K562 (cell line): ENCODE data around the gene BLOC1S3. TPM values are rescaled to one million over a fixed set of nuclear protein-coding genes. Genes with fewer than 3 reads are reported as not detected.

Experiments used
- CHD4 ChIP-seq: fragments of 200-600 bp; sonication (generic); IDR thresholded peaks from 3 replicates; pipeline ENCODE4 v1.6.1; 2012; ENCODE audit warnings: low read depth, mild to moderate bottlenecking, mixed read lengths, low read length, inconsistent platforms; ENCODE audit not compliant: insufficient read depth, insufficient replicate concordance, poor library complexity, severe bottlenecking
- ETV6 ChIP-seq, 3 experiments: fragments of 150-350 bp in 1 of 3; sonication (generic) in 1 of 3; formaldehyde crosslinking in 1 of 3; IDR thresholded peaks; 2 replicates each; pipeline versions ENCODE4 v1.6.1 to v1.8.0; 2014 to 2022; ENCODE audit warnings: borderline replicate concordance in 2 of 3, low read depth in 2 of 3, antibody characterized with exemption in 1 of 3, low read length in 1 of 3, mild to moderate bottlenecking in 1 of 3, missing genetic modification reagents in 1 of 3
- HDAC2 ChIP-seq: fragments of 450-650 bp; IDR thresholded peaks from 2 replicates; pipeline ENCODE4 v1.6.1; 2016; ENCODE audit warnings: mild to moderate bottlenecking
- MYC ChIP-seq, 2 experiments: fragments of 250-450 bp in 1 of 2; sonication (Bioruptor Pico) in 1 of 2; IDR thresholded peaks; 2 replicates each; pipeline versions ENCODE4 v1.5.1 to v1.6.1; 2012 to 2021; ENCODE audit warnings: low read depth in 2 of 2, borderline replicate concordance in 1 of 2, improper control_type of control experiment in 1 of 2, low read length in 1 of 2, mild to moderate bottlenecking in 1 of 2, moderate library complexity in 1 of 2
- NCOA6 ChIP-seq: fragments of 450-650 bp; IDR thresholded peaks from 2 replicates; pipeline ENCODE4 v1.6.1; 2017; ENCODE audit warnings: mild to moderate bottlenecking
- SMAD4 ChIP-seq: fragments of 250-450 bp; sonication (Bioruptor Pico); conservative IDR thresholded peaks from 2 replicates; pipeline ENCODE4 v1.8.0; 2021; ENCODE audit warnings: inconsistent platforms, mild to moderate bottlenecking, moderate library complexity
- SMARCA4 ChIP-seq: fragments of 450-650 bp; IDR thresholded peaks from 2 replicates; pipeline ENCODE4 v1.6.1; 2016
- polyA plus RNA-seq, 8 experiments: library from polyadenylated mRNA; depleted of rRNA in 4 of 8; stranded (reverse) in 5 of 8; unstranded in 3 of 8; fragments of >200 nt; fragmentation: Nextera tagmentation in 2 of 8; fragmentation: Illumina TruSeq in 1 of 8; extraction: Ambion mirVana in 2 of 8; extraction: Trizol in 1 of 8; gene quantifications; 2 replicates each; pipeline versions ENCODE4 v1.2.1 to v1.2.3, GENCODE V29; 2011 to 2014; ENCODE audit warnings: inconsistent platforms in 1 of 8, missing spikeins in 1 of 8
- total RNA-seq, 7 experiments: library from RNA; depleted of rRNA in 6 of 7; stranded (reverse); fragments of >200 nt in 6 of 7; fragmentation: Illumina TruSeq in 2 of 7; extraction: Trizol in 2 of 7; gene quantifications; 2 replicates each; pipeline versions ENCODE4 v1.2.1 to v1.2.3, GENCODE V29; 2011 to 2021; ENCODE audit warnings: low replicate concordance in 1 of 7
- TF ChIP-seq, protein P1 (sequence below), 2 experiments: fragments of 450-650 bp in 1 of 2; sonication (generic) in 1 of 2; formaldehyde crosslinking in 1 of 2; IDR thresholded peaks; 2 replicates each; pipeline versions ENCODE4 v1.7.1 to v1.9.0; 2016 to 2022; ENCODE audit warnings: inconsistent platforms in 1 of 2, mild to moderate bottlenecking in 1 of 2, missing genetic modification reagents in 1 of 2
- TF ChIP-seq, protein P2 (sequence below), 2 experiments: fragments of 450-650 bp; conservative IDR thresholded peaks; 2 replicates each; pipeline ENCODE4 v1.6.1; 2017; ENCODE audit warnings: mild to moderate bottlenecking in 2 of 2, moderate library complexity in 2 of 2
- TF ChIP-seq, protein P3 (sequence below): fragments of 450-650 bp; IDR thresholded peaks from 2 replicates; pipeline ENCODE4 v1.6.1; 2016; ENCODE audit warnings: antibody characterized with exemption
- TF ChIP-seq, protein P4 (sequence below): sonication (generic); formaldehyde crosslinking; IDR thresholded peaks from 2 replicates; pipeline ENCODE4 v1.8.0; 2023; ENCODE audit warnings: mild to moderate bottlenecking, missing genetic modification reagents

The BLOC1S3 gene
- total and polyA plus RNA-seq, 9 of the 15 experiments (the other 6 are each of a cell fraction or from before 2014, with no cell fraction given), result 3.9 to 20.2 (median 10.4) TPM

DNA sequence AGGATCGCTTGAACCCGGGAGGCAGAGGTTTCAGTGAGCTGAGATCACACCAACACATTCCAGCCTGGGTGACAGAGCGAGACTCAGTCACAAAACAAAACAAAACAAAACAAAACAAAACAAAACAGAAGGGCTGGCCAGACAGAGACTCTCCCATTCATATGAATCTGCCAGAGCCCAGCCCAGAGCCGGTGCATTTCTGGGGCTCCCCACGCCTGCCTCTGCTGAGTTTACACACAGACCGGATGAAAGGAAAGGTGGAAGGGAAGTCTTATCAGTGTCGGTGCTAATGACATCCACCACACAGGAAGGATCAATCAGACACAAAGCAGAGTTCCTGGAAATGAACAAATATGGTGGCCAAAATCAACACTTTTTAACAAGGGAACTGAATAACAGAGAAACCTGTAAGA is 7.4 kb upstream of the BLOC1S3 start (continued):
- TF ChIP-seq, protein P1, sequence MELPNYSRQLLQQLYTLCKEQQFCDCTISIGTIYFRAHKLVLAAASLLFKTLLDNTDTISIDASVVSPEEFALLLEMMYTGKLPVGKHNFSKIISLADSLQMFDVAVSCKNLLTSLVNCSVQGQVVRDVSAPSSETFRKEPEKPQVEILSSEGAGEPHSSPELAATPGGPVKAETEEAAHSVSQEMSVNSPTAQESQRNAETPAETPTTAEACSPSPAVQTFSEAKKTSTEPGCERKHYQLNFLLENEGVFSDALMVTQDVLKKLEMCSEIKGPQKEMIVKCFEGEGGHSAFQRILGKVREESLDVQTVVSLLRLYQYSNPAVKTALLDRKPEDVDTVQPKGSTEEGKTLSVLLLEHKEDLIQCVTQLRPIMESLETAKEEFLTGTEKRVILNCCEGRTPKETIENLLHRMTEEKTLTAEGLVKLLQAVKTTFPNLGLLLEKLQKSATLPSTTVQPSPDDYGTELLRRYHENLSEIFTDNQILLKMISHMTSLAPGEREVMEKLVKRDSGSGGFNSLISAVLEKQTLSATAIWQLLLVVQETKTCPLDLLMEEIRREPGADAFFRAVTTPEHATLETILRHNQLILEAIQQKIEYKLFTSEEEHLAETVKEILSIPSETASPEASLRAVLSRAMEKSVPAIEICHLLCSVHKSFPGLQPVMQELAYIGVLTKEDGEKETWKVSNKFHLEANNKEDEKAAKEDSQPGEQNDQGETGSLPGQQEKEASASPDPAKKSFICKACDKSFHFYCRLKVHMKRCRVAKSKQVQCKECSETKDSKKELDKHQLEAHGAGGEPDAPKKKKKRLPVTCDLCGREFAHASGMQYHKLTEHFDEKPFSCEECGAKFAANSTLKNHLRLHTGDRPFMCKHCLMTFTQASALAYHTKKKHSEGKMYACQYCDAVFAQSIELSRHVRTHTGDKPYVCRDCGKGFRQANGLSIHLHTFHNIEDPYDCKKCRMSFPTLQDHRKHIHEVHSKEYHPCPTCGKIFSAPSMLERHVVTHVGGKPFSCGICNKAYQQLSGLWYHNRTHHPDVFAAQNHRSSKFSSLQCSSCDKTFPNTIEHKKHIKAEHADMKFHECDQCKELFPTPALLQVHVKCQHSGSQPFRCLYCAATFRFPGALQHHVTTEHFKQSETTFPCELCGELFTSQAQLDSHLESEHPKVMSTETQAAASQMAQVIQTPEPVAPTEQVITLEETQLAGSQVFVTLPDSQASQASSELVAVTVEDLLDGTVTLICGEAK (IDR thresholded peaks at IDR 0.05), result peak; percentile 72
- TF ChIP-seq, protein P1 (CRISPR knock-in tag; IDR thresholded peaks at IDR 0.05), result no peak
- TF ChIP-seq CHD4 (no peak), NCOA6 (no peak), MYC (IDR thresholded peaks at IDR 0.05; ENCODE audit: low read depth, low read length) (peak; percentile 28; the same call in 1 of the 2 replicates), MYC (CRISPR knock-in tag; IDR thresholded peaks at IDR 0.05; ENCODE audit: borderline replicate concordance, low read depth) (no peak), SMAD4 (CRISPR knock-in tag) (peak; percentile 73), ETV6 (IDR thresholded peaks at IDR 0.05; ENCODE audit: borderline replicate concordance in 1 of 2, low read depth in 2 of 2, low read length in 1 of 2) (peak in 1 of 2 experiments; percentile 80; a peak in 3 of 4 replicates), ETV6 (CRISPR knock-in tag; IDR thresholded peaks at IDR 0.05; ENCODE audit: borderline replicate concordance) (no peak), HDAC2 (0 out of 2 replicates have a peak, but pooled peaks have one; percentile 34), SMARCA4 (peak; percentile 77)
- TF ChIP-seq, protein P2, sequence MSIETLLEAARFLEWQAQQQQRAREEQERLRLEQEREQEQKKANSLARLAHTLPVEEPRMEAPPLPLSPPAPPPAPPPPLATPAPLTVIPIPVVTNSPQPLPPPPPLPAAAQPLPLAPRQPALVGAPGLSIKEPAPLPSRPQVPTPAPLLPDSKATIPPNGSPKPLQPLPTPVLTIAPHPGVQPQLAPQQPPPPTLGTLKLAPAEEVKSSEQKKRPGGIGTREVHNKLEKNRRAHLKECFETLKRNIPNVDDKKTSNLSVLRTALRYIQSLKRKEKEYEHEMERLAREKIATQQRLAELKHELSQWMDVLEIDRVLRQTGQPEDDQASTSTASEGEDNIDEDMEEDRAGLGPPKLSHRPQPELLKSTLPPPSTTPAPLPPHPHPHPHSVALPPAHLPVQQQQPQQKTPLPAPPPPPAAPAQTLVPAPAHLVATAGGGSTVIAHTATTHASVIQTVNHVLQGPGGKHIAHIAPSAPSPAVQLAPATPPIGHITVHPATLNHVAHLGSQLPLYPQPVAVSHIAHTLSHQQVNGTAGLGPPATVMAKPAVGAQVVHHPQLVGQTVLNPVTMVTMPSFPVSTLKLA (conservative IDR thresholded peaks at IDR 0.05), result 0 out of 4 replicates have a peak, but pooled peaks of 1 of the 2 experiments have one; percentile 53
- TF ChIP-seq, protein P3, sequence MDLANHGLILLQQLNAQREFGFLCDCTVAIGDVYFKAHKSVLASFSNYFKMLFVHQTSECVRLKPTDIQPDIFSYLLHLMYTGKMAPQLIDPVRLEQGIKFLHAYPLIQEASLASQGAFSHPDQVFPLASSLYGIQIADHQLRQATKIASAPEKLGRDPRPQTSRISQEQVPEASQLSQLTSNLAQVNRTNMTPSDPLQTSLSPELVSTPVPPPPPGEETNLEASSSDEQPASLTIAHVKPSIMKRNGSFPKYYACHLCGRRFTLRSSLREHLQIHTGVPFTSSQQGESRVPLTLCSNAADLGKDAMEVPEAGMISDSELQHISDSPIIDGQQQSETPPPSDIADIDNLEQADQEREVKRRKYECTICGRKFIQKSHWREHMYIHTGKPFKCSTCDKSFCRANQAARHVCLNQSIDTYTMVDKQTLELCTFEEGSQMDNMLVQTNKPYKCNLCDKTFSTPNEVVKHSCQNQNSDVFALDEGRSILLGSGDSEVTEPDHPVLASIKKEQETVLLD, result peak; percentile 50; the same call in 1 of the 2 replicates
- TF ChIP-seq, protein P4, sequence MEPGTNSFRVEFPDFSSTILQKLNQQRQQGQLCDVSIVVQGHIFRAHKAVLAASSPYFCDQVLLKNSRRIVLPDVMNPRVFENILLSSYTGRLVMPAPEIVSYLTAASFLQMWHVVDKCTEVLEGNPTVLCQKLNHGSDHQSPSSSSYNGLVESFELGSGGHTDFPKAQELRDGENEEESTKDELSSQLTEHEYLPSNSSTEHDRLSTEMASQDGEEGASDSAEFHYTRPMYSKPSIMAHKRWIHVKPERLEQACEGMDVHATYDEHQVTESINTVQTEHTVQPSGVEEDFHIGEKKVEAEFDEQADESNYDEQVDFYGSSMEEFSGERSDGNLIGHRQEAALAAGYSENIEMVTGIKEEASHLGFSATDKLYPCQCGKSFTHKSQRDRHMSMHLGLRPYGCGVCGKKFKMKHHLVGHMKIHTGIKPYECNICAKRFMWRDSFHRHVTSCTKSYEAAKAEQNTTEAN (CRISPR knock-in tag), result no peak
